OCI-LY3 (cell line): ENCODE data around the gene LARP1.

ENCODE experiments used
- H2AFZ ChIP-seq: fragments of 200-600, 300-600 bp; shearing (Covaris generic); 2 replicates; pipeline ENCODE4 v1.6.0; 2014; ENCODE audit warnings: antibody characterized with exemption, low read depth, low read length
- H3K27ac ChIP-seq: fragments of 200-600, 300-600 bp; sonication (generic); 2 replicates; pipeline ENCODE4 v1.5.1; 2014; ENCODE audit warnings: mild to moderate bottlenecking, low read length, moderate library complexity, mixed read lengths
- H3K27me3 ChIP-seq: fragments of 200-600, 300-600 bp; sonication (generic); 2 replicates; pipeline ENCODE4 v1.6.1; 2014; ENCODE audit warnings: low read depth, low read length, mixed read lengths
- H3K36me3 ChIP-seq: fragments of 200-600, 300-600 bp; sonication (generic); replicated peaks from 2 replicates; pipeline ENCODE3; 2014; ENCODE audit warnings: low read depth, low read length, mixed read lengths
- H3K4me1 ChIP-seq: fragments of 300-600, 200-600 bp; sonication (generic); 2 replicates; pipeline ENCODE4 v1.6.1; 2014; ENCODE audit warnings: low read length, mixed read lengths
- H3K4me2 ChIP-seq: fragments of 200-600, 300-600 bp; sonication (generic); 2 replicates; pipeline ENCODE4 v1.6.1; 2014; ENCODE audit warnings: low read length, mixed read lengths
- H3K4me3 ChIP-seq: fragments of 300-600, 200-600 bp; sonication (generic); 2 replicates; pipeline ENCODE4 v1.5.1; 2014; ENCODE audit warnings: antibody characterized with exemption, mild to moderate bottlenecking, low read length, moderate library complexity
- H3K79me2 ChIP-seq: fragments of 300-600, 200-600 bp; shearing (Covaris generic); 2 replicates; pipeline ENCODE4 v1.6.1; 2014; ENCODE audit warnings: mild to moderate bottlenecking, low read length, mixed read lengths
- H3K9ac ChIP-seq: fragments of 300-600, 200-600 bp; shearing (Covaris generic); 2 replicates; pipeline ENCODE4 v1.6.0; 2014; ENCODE audit warnings: mild to moderate bottlenecking, low read length, moderate library complexity
- H3K9me3 ChIP-seq: fragments of 200-600, 300-600 bp; shearing (Covaris generic); 2 replicates; pipeline ENCODE4 v1.6.1; 2014; ENCODE audit warnings: low read length, mixed read lengths; ENCODE audit not compliant: insufficient read depth
- H4K20me1 ChIP-seq: fragments of 200-600, 300-600 bp; sonication (generic); 2 replicates; pipeline ENCODE4 v1.6.1; 2016; ENCODE audit warnings: low read length, mixed read lengths; ENCODE audit not compliant: insufficient read depth
- CTCF ChIP-seq: fragments of 200-600, 300-600 bp; sonication (generic); IDR thresholded peaks from 2 replicates; pipeline ENCODE4 v1.5.1; 2014; ENCODE audit warnings: antibody characterized with exemption, low read length, low read depth
- EZH2phosphoT487 ChIP-seq: fragments of 200-600 bp; shearing (Covaris generic); IDR thresholded peaks from 2 replicates; pipeline ENCODE4 v1.6.1; 2018; ENCODE audit warnings: antibody characterized with exemption, mixed run types, low read depth

LARP1 gene

GRCh38 chr5:154761046-154761736, 6.0 kb downstream of the LARP1 start:
- no peak overlapping the region for H2AFZ ChIP-seq
- H3K79me2 ChIP-seq = peaks cover 100% of the 10 kb centered on the region
- peaks cover 87% of the 10 kb centered on the region for H4K20me1 ChIP-seq
- H3K4me1 ChIP-seq = peaks cover 48% of the 10 kb centered on the region
- H3K4me2 ChIP-seq = peak overlapping the region; percentile 95
- H3K27me3 ChIP-seq = no peaks in the 10 kb centered on the region
- TF ChIP-seq EZH2phosphoT487 (no peak), CTCF (no peak)
- peaks cover 5% of the 10 kb centered on the region for H3K36me3 ChIP-seq
- H3K9me3 ChIP-seq = no peaks in the 10 kb centered on the region
- H3K9ac ChIP-seq = no peak overlapping the region
- H3K27ac ChIP-seq = peak overlapping the region; percentile 43; the same call in 1 of the 2 replicates
- H3K4me3 ChIP-seq = peak overlapping the region; percentile 28

- H3K4me3 ChIP-seq = no peak overlapping the region
- H3K4me2 ChIP-seq = no peak overlapping the region
- peaks cover 100% of the 10 kb centered on the region for H3K79me2 ChIP-seq
- no peaks in the 10 kb centered on the region for H3K27me3 ChIP-seq
- H3K9ac ChIP-seq = no peak overlapping the region
- H2AFZ ChIP-seq = no peak overlapping the region
- H4K20me1 ChIP-seq = peaks cover 95% of the 10 kb centered on the region
- TF ChIP-seq CTCF (no peak), EZH2phosphoT487 (no peak)
- peaks cover 59% of the 10 kb centered on the region for H3K4me1 ChIP-seq
- H3K27ac ChIP-seq = no peak overlapping the region
- peaks cover 5% of the 10 kb centered on the region for H3K36me3 ChIP-seq
- H3K9me3 ChIP-seq = no peaks in the 10 kb centered on the region
Measured at GRCh38 chr5:154762261-154762660, 7.1 kb downstream of the LARP1 start.

- Histone ChIP-seq H3K4me2 (no peak overlapping the region), H3K9ac (no peak overlapping the region), H3K36me3 (peaks cover 5% of the 10 kb centered on the region), H3K4me1 (peaks cover 63% of the 10 kb centered on the region), H3K4me3 (no peak overlapping the region), H3K27ac (no peak overlapping the region), H3K9me3 (no peaks in the 10 kb centered on the region), H2AFZ (no peak overlapping the region), H3K79me2 (peaks cover 100% of the 10 kb centered on the region), H3K27me3 (no peaks in the 10 kb centered on the region), H4K20me1 (peaks cover 97% of the 10 kb centered on the region)
- TF ChIP-seq CTCF (no peak), EZH2phosphoT487 (no peak)
Measured at GRCh38 chr5:154762700-154763099, 7.5 kb downstream of the LARP1 start.

- Histone ChIP-seq H3K27ac (no peak overlapping the region), H3K9ac (no peak overlapping the region), H3K4me3 (no peak overlapping the region), H3K27me3 (no peaks in the 10 kb centered on the region), H2AFZ (no peak overlapping the region), H3K9me3 (no peaks in the 10 kb centered on the region), H3K36me3 (peaks cover 5% of the 10 kb centered on the region), H3K4me2 (no peak overlapping the region), H3K79me2 (peaks cover 100% of the 10 kb centered on the region), H4K20me1 (peaks cover 95% of the 10 kb centered on the region), H3K4me1 (peaks cover 55% of the 10 kb centered on the region)
- TF ChIP-seq EZH2phosphoT487 = no peak
- TF ChIP-seq CTCF = no peak
Measured at GRCh38 chr5:154764967-154765366, 9.8 kb downstream of the LARP1 start.
